Umbilical cord (tissue), 2 donors: Measurements from ENCODE around the gene SRRT. TPM values are rescaled to one million over a fixed set of nuclear protein-coding genes. Genes with fewer than 3 reads are reported as not detected.
"Not testable (repeated sequence)": the region's sequence is repeated elsewhere in the genome, so short reads cannot be mapped to it uniquely, and the experiment has no call there.

ENCODE experiments used
- DNase-seq: peaks from one replicate; pipeline ENCODE4 v3.0.0-alpha.2; 2015; ENCODE audit warnings: low spot score
- total RNA-seq: library from RNA; depleted of rRNA; stranded (reverse); fragments of >200 nt; gene quantifications from one replicate; pipeline ENCODE4 v1.2.3, GENCODE V29; 2014; ENCODE audit warnings: low replicate concordance; ENCODE audit not compliant: insufficient read depth

Gene SRRT
- total RNA-seq, 1 donor from 2014 or later = 15.6 TPM

GRCh38 chr7:100935381-100935780, 60.5 kb downstream of the SRRT start:
- DNase-seq = not testable (repeated sequence)

GRCh38 chr7:100936167-100936566, 61.3 kb downstream of the SRRT start:
- DNase-seq = not testable (repeated sequence)

Other genes starting within 250 kb of the SRRT start
- 2.4 TPM for gene TFR2, start 233.6 kb upstream of the SRRT start, total RNA-seq
- not detected for gene ACTL6B, start 218.7 kb upstream of the SRRT start, total RNA-seq
- 60.9 TPM for gene GNB2, start 201.4 kb upstream of the SRRT start, total RNA-seq
- 14.9 TPM for gene GIGYF1, start 180.9 kb upstream of the SRRT start, total RNA-seq
- 20.7 TPM for gene POP7, start 169.0 kb upstream of the SRRT start, total RNA-seq
- not detected for gene EPO, start 154.6 kb upstream of the SRRT start, total RNA-seq
- not detected for gene ZAN, start 141.5 kb upstream of the SRRT start, total RNA-seq
- gene EPHB4, start 47.6 kb upstream of the SRRT start, total RNA-seq = 97.3 TPM
- 20.7 TPM for gene SLC12A9, start 22.4 kb upstream of the SRRT start, total RNA-seq
- gene TRIP6, start 7.7 kb upstream of the SRRT start, total RNA-seq = 45.5 TPM
- gene UFSP1, start 14.6 kb downstream of the SRRT start, total RNA-seq = 3.1 TPM
- not detected for gene ACHE, start 20.8 kb downstream of the SRRT start, total RNA-seq
- gene MUC3A, start 74.4 kb downstream of the SRRT start, total RNA-seq = 2.2 TPM
- gene MUC12, start 94.5 kb downstream of the SRRT start, total RNA-seq = 2.9 TPM
- gene MUC17, start 145.0 kb downstream of the SRRT start, total RNA-seq = 1.7 TPM
- 22.4 TPM for gene TRIM56, start 210.4 kb downstream of the SRRT start, total RNA-seq